Mesenchymal stem cell (in vitro differentiated cells and primary cell): ENCODE results near the gene BORCS5. TPM values are rescaled to one million over a fixed set of nuclear protein-coding genes. Genes with fewer than 3 reads are reported as not detected.
"Not testable (repeated sequence)": the region's sequence is repeated elsewhere in the genome, so short reads cannot be mapped to it uniquely, and the experiment has no call there.

Experiments
- DNase-seq: peaks from one replicate; pipeline ENCODE4 v3.0.0-alpha.2; 2013
- H2AFZ ChIP-seq: one replicate; pipeline ENCODE4 v1.6.1; 2013; ENCODE audit warnings: low read depth, mild to moderate bottlenecking, control low read depth, inconsistent platforms, low read length, moderate library complexity
- H2AK5ac ChIP-seq: 2 replicates; pipeline ENCODE4 v1.6.1; 2013; ENCODE audit warnings: low read length, moderate library complexity, mild to moderate bottlenecking, inconsistent platforms; ENCODE audit not compliant: severe bottlenecking
- H2BK120ac ChIP-seq: one replicate; pipeline ENCODE4 v1.6.1; 2013; ENCODE audit warnings: low read depth, mild to moderate bottlenecking, inconsistent platforms, low read length, moderate library complexity
- H2BK12ac ChIP-seq, 2 experiments: one replicate each; pipeline ENCODE4 v1.6.1; 2013; ENCODE audit warnings: inconsistent platforms in 2 of 2, low read length in 2 of 2, mild to moderate bottlenecking in 2 of 2, moderate library complexity in 2 of 2, control low read depth in 1 of 2
- H2BK15ac ChIP-seq: one replicate; pipeline ENCODE4 v1.6.1; 2013; ENCODE audit warnings: mild to moderate bottlenecking, low read depth, inconsistent platforms; ENCODE audit not compliant: poor library complexity, severe bottlenecking
- H2BK5ac ChIP-seq: 2 replicates; pipeline ENCODE4 v1.6.1; 2013; ENCODE audit warnings: low read depth, mild to moderate bottlenecking, low read length, control low read depth, inconsistent platforms; ENCODE audit not compliant: poor library complexity, severe bottlenecking
- H3K14ac ChIP-seq, 2 experiments: one replicate each; pipeline ENCODE4 v1.6.1; 2013; ENCODE audit warnings: inconsistent platforms in 2 of 2, low read length in 2 of 2, control low read depth in 1 of 2, mild to moderate bottlenecking in 1 of 2, moderate library complexity in 1 of 2
- H3K18ac ChIP-seq, 2 experiments: one replicate each; pipeline ENCODE4 v1.6.1; 2013; ENCODE audit warnings: inconsistent platforms in 2 of 2, low read length in 2 of 2, control low read depth in 1 of 2, low read depth in 1 of 2, mild to moderate bottlenecking in 1 of 2
- H3K23ac ChIP-seq, 2 experiments: one replicate each; pipeline ENCODE4 v1.6.1; 2013; ENCODE audit warnings: inconsistent platforms in 2 of 2, low read length in 2 of 2, mild to moderate bottlenecking in 2 of 2, moderate library complexity in 2 of 2, control low read depth in 1 of 2
- H3K27ac ChIP-seq: 2 replicates; pipeline ENCODE4 v1.5.1; 2013; ENCODE audit warnings: mild to moderate bottlenecking, moderate library complexity, low read length, control low read depth, inconsistent platforms; ENCODE audit not compliant: poor library complexity, severe bottlenecking
- H3K27me3 ChIP-seq, 2 experiments: 2 replicates each; pipeline versions ENCODE4 v1.6.1 to v1.7.0; 2013; ENCODE audit warnings: low read length in 2 of 2, mild to moderate bottlenecking in 2 of 2, moderate library complexity in 2 of 2, control low read depth in 1 of 2, inconsistent platforms in 1 of 2; ENCODE audit not compliant: control insufficient read depth in 1 of 2, insufficient read depth in 1 of 2
- H3K36me3 ChIP-seq, 2 experiments: 2 replicates each; pipeline versions ENCODE4 v1.6.1 to v1.7.0; 2013; ENCODE audit warnings: low read length in 2 of 2, control low read depth in 1 of 2, inconsistent platforms in 1 of 2, low read depth in 1 of 2, mild to moderate bottlenecking in 1 of 2; ENCODE audit not compliant: insufficient read depth in 2 of 2, control insufficient read depth in 1 of 2
- H3K4ac ChIP-seq, 2 experiments: one replicate each; pipeline ENCODE4 v1.6.1; 2013; ENCODE audit warnings: inconsistent platforms in 2 of 2, low read length in 2 of 2, mild to moderate bottlenecking in 2 of 2, moderate library complexity in 2 of 2, control low read depth in 1 of 2, low read depth in 1 of 2
- H3K4me1 ChIP-seq: 2 replicates; pipeline ENCODE4 v1.6.1; 2013; ENCODE audit warnings: low read depth, low read length, control low read depth; ENCODE audit not compliant: control insufficient read depth, insufficient read depth
- H3K4me2 ChIP-seq: 2 replicates; pipeline ENCODE4 v1.6.1; 2013; ENCODE audit warnings: low read length, mild to moderate bottlenecking, inconsistent platforms; ENCODE audit not compliant: poor library complexity, severe bottlenecking
- H3K4me3 ChIP-seq, 2 experiments: 2 replicates each; pipeline versions ENCODE4 v1.5.1 to v1.7.0; 2013; ENCODE audit warnings: low read length in 2 of 2, mild to moderate bottlenecking in 2 of 2, control low read depth in 1 of 2, low read depth in 1 of 2; ENCODE audit not compliant: insufficient read depth in 1 of 2
- H3K79me1 ChIP-seq: replicated peaks from 2 replicates; pipeline ENCODE4 v1.6.1; 2013; ENCODE audit warnings: mild to moderate bottlenecking, control low read depth, low read length, inconsistent platforms; ENCODE audit not compliant: poor library complexity, severe bottlenecking
- H3K9ac ChIP-seq: 2 replicates; pipeline ENCODE4 v1.7.0; 2013; ENCODE audit warnings: mild to moderate bottlenecking, low read length, moderate library complexity
- H3K9me3 ChIP-seq: 2 replicates; pipeline ENCODE4 v1.7.0; 2013; ENCODE audit warnings: mild to moderate bottlenecking, low read length; ENCODE audit not compliant: control insufficient read depth
- H4K8ac ChIP-seq: one replicate; pipeline ENCODE4 v1.6.1; 2013; ENCODE audit warnings: inconsistent platforms, mild to moderate bottlenecking, low read length, moderate library complexity
- H4K91ac ChIP-seq: one replicate; pipeline ENCODE4 v1.6.1; 2013; ENCODE audit warnings: mild to moderate bottlenecking, low read length, inconsistent platforms
- WGBS: methylation state at CpG from one replicate; pipeline ENCODE4 v1.1.7; 2013; ENCODE audit warnings: mixed read lengths; 5-methylcytosine and 5-hydroxymethylcytosine counted together
- polyA plus RNA-seq, 2 experiments: library from polyadenylated mRNA; stranded (reverse); fragments of 200-250 nt; gene quantifications; one replicate each; pipeline ENCODE4 v1.2.3, GENCODE V29; 2013

The BORCS5 gene
- polyA plus RNA-seq (2013, experiment 1 of 2) = 8.5 TPM
- 7.8 TPM for polyA plus RNA-seq (2013, experiment 2 of 2)

- H3K27ac ChIP-seq = peak within 1 kb of the TSS; percentile 40
Measured at GRCh38 chr12:12356896-12357718, at the start of gene BORCS5. Gene BORCS5, plus strand, starts transcription at chr12:12357078. Its CDS starts 374 bp downstream, at chr12:12357452.

GRCh38 chr12:12310695-12311094 lies 46.2 kb upstream of the BORCS5 start:
- not testable (repeated sequence) for H2BK5ac ChIP-seq, H3K79me1 ChIP-seq, H2AK5ac ChIP-seq, H3K4me1 ChIP-seq, H2BK120ac ChIP-seq, H3K18ac ChIP-seq, H3K9ac ChIP-seq, H2BK12ac ChIP-seq, H2BK15ac ChIP-seq, H3K23ac ChIP-seq, H3K14ac ChIP-seq, H3K36me3 ChIP-seq, H3K4me3 ChIP-seq, H4K91ac ChIP-seq, H2AFZ ChIP-seq, H3K27me3 ChIP-seq, H3K9me3 ChIP-seq, DNase-seq, H3K27ac ChIP-seq, H3K4ac ChIP-seq, H4K8ac ChIP-seq, H3K4me2 ChIP-seq
- 90% methylated on average over 9 of the region's 10 CpGs for whole genome bisulfite sequencing

More at GRCh38 chr12:12356896-12357718, at the start of gene BORCS5:
- H2BK12ac ChIP-seq = peak within 1 kb of the TSS; percentile 54 to 88
- H2BK120ac ChIP-seq = peak within 1 kb of the TSS; percentile 89
- H3K27me3 ChIP-seq = no peaks in the 10 kb centered on the region
- H2BK5ac ChIP-seq = no peak within 1 kb of the TSS
- H3K14ac ChIP-seq = peak within 1 kb of the TSS in 1 of 2 experiments; percentile 99
- peak within 1 kb of the TSS; percentile 83 for H2AK5ac ChIP-seq
- H2BK15ac ChIP-seq = peak within 1 kb of the TSS; percentile 69
- peak within 1 kb of the TSS; percentile 99 for H3K4me2 ChIP-seq
- H3K4ac ChIP-seq = peak within 1 kb of the TSS; percentile 81 to 99
- peak; percentile 91 for DNase-seq
- H3K9ac ChIP-seq = peak within 1 kb of the TSS; percentile 93
- H3K36me3 ChIP-seq = no peaks in the 10 kb centered on the region
- H3K4me3 ChIP-seq = peak within 1 kb of the TSS; percentile 91 to 97
- peak within 1 kb of the TSS; percentile 97 to 98 for H3K18ac ChIP-seq
- peak within 1 kb of the TSS; percentile 98 for H4K8ac ChIP-seq
- H3K79me1 ChIP-seq = peaks cover 22% of the 10 kb centered on the region
- H2AFZ ChIP-seq = peak within 1 kb of the TSS; percentile 98
- H3K9me3 ChIP-seq = no peaks in the 10 kb centered on the region
- under 1% methylated on average over 72 of the region's 72 CpGs for WGBS
- peak within 1 kb of the TSS in 1 of 2 experiments; percentile 97 for H3K23ac ChIP-seq
- peak within 1 kb of the TSS; percentile 95 for H4K91ac ChIP-seq
- H3K4me1 ChIP-seq = no peaks in the 10 kb centered on the region

GRCh38 chr12:12315838-12316237 lies 41.0 kb upstream of the BORCS5 start:
- H2AK5ac ChIP-seq = no peak overlapping the region
- H3K79me1 ChIP-seq = no peaks in the 10 kb centered on the region
- peaks cover 4% of the 10 kb centered on the region for H3K4me1 ChIP-seq
- no peak overlapping the region for H3K23ac ChIP-seq
- H3K4me2 ChIP-seq = no peak overlapping the region
- H2BK120ac ChIP-seq = no peak overlapping the region
- no peak for DNase-seq
- H3K9ac ChIP-seq = no peak overlapping the region
- H3K4ac ChIP-seq = no peak overlapping the region
- no peak overlapping the region for H3K27ac ChIP-seq
- H3K9me3 ChIP-seq = no peaks in the 10 kb centered on the region
- H3K14ac ChIP-seq = no peak overlapping the region
- H4K91ac ChIP-seq = no peak overlapping the region
- H2BK5ac ChIP-seq = no peak overlapping the region
- H3K4me3 ChIP-seq = no peak overlapping the region
- H2BK12ac ChIP-seq = no peak overlapping the region
- H4K8ac ChIP-seq = no peak overlapping the region
- H2BK15ac ChIP-seq = no peak overlapping the region
- H2AFZ ChIP-seq = no peak overlapping the region
- H3K18ac ChIP-seq = no peak overlapping the region
- no peaks in the 10 kb centered on the region for H3K27me3 ChIP-seq
- no peaks in the 10 kb centered on the region for H3K36me3 ChIP-seq

- no peak overlapping the region for H2BK5ac ChIP-seq
- 78% methylated on average over 9 of the region's 9 CpGs for WGBS
Measured at GRCh38 chr12:12319451-12320183, 37.3 kb upstream of the BORCS5 start.

More at GRCh38 chr12:12319451-12320183, 37.3 kb upstream of the BORCS5 start:
- H3K4me1 ChIP-seq = peaks cover 8% of the 10 kb centered on the region
- peak overlapping the region; percentile 17 for H3K4me2 ChIP-seq
- H3K9ac ChIP-seq = peak overlapping the region; percentile 62
- H2AK5ac ChIP-seq = no peak overlapping the region
- no peak for DNase-seq
- no peak overlapping the region for H3K14ac ChIP-seq
- H3K23ac ChIP-seq = no peak overlapping the region
- no peak overlapping the region for H2BK15ac ChIP-seq
- H3K9me3 ChIP-seq = no peaks in the 10 kb centered on the region
- H4K8ac ChIP-seq = no peak overlapping the region
- no peak overlapping the region for H3K18ac ChIP-seq
- no peak overlapping the region for H3K4ac ChIP-seq
- H2BK12ac ChIP-seq = no peak overlapping the region
- H2BK120ac ChIP-seq = no peak overlapping the region
- no peaks in the 10 kb centered on the region for H3K27me3 ChIP-seq
- H3K79me1 ChIP-seq = no peaks in the 10 kb centered on the region
- no peak overlapping the region for H4K91ac ChIP-seq
- peak overlapping the region; percentile 43 for H3K27ac ChIP-seq
- H3K36me3 ChIP-seq = no peaks in the 10 kb centered on the region
- no peak overlapping the region for H2AFZ ChIP-seq
- H3K4me3 ChIP-seq = peak overlapping the region in 1 of 2 experiments; percentile 64
